CD4-positive, alpha-beta T cell treated with Interleukin-4 for 1 hour (primary cell): ENCODE data around the gene ABCA10.

Source experiments
- DNase-seq, 2 donors: peaks; one replicate each; pipeline ENCODE4 v3.0.0-alpha.2; 2020 to 2022

The ABCA10 gene

GRCh38 chr17:69164206-69164605, 64.4 kb downstream of the ABCA10 start:
- DNase-seq, result no peak

GRCh38 chr17:69159418-69159817, 69.2 kb downstream of the ABCA10 start:
- DNase-seq, result no peak

DNA sequence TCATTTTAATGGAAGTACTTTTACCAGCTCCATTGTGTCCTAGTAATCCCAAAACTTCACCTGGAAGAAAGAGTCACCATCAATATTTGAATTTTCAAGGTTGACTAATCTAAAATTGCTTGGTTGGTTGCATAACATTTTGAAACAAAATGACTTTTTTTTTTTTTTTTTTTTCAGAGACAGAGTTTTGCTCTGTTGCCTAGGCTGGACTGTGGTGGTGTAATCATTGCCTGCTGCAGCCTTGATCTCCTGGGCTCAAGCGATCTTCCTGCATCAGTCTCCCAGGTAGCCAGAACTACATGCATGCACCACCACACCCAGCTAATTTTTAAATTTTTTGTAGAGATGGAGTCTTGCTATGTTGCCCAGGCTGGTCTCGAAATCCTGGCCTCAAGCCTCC, 74.4 kb downstream of the ABCA10 start:
- DNase-seq, result no peak

- DNase-seq, result no peak
These were observed 78.3 kb downstream of the ABCA10 start for GRCh38 chr17:69150333-69150732.

GRCh38 chr17:69147460-69147859, 81.2 kb downstream of the ABCA10 start:
- no peak for DNase-seq

DNA sequence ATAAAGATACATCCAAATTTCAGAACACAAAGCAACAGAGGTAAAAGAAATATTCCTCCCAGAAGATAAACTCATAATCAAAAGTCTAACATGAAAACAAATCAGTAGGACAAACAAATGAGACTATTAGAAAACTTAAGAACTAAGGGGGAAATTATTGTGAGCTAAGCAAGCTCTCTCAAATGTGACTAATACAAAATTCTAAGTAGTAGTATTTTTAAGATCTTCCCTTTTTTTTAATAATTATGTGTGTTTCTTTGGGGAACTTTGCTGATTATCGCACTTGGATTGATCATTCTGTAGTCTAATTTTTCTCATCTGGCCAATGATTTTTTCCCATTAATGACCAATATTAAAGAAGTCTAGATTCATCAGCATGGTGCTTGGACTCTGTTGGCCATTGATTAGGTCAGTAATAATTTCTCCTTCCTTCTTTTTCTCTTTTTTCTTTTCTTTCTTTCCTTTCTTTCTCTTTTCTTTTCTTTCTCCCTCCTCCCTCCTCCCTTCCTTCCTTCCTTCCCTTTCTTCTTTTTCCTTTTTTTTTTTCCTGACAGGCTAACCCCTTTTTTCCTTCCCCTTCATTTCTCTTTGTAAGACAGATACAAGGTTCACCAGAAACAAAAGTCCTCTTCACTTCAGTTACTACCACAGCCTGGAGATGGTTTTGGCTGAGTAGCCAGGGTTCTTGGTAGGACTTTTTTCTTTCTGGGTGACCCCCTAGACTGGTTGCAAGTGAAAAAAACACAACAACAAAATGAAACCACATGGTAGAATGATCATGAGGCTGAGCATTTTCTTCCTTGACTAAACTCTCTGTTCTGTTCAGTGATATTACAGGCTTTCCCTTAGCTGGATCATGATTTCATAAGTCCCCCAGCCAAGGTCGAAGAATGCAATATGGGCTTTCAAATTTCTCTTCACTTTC, 84.0 kb downstream of the ABCA10 start:
- DNase-seq, result no peak

- DNase-seq, result no peak
These were observed 84.9 kb downstream of the ABCA10 start for GRCh38 chr17:69143683-69144231.

GRCh38 chr17:69143151-69143550, 85.5 kb downstream of the ABCA10 start:
- no peak for DNase-seq

GRCh38 chr17:69142175-69142802, 86.3 kb downstream of the ABCA10 start:
- no peak for DNase-seq

DNA sequence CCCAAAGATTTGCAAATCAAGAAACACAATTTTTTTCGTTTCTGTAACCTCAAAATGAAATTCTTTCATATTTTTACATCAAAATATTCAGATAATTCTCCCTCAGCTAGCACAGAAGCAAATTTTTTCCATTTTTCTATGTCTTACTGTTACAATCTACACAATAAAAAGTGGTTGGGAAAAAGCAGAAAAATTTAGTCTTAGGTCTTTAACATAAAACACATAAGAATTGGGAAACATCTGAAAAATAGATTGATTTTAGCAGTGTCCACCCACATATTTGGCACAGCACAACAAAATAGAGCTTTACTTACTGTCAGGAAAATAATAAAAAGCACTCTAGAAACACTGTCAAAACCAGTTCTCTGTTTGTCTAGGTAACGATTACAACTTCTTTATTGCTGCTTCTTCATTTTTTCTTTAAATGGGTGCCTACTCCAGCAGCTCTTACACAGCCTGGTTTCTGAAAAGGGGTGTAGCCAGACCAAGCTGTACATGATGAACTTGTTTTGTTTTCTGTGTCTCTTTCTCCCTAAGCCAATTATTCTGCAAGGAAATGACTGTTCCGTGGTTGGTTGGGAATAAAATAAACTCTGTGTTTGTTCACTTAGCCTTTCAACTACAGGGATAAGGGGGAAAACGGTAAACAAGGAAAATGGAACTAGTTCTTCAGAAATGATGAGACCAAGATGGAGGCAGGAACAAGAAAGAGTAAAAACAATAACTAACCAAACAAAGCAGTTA, 87.0 kb downstream of the ABCA10 start, which contains the start of gene ABCA6:
Gene ABCA6 (minus strand): TSS at position 465 of the 744 bp plus-strand sequence. CDS start 1,192 bp downstream, outside the sequence.
- no peak for DNase-seq

GRCh38 chr17:69134112-69134511, 94.5 kb downstream of the ABCA10 start:
- no peak for DNase-seq

DNA sequence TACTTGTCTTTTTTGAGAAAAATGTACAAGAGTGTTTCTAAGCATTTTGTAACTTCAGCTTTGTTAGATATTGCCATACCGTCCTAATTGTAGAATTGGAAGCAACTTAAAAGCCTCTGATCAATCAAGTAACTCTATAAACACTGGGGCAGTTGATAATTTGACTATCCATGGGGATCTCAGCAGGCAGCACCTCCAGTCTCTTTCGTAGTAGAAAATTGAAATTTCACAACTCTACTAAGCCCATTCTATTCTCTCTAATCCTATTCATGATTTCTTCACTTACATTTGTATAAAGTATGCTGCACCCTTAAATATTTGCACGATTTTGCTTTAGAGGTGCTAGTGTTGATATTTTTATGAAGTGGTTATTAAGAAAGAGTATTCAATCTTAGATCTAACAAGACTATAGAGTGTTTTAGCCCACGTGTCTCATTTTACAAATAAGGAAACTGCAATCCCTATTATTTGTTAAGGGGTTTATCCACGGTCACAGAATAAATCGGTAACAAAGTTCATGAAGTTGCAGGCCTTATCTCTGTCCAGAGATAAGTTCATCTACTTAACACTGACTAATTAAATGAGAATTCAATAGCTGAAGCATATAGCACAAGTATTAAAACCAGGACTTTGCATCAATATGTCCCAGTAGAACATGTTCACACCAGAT, 97.9 kb downstream of the ABCA10 start:
- no peak for DNase-seq

GRCh38 chr17:69123626-69124025, 105.0 kb downstream of the ABCA10 start:
- DNase-seq, result no peak

DNA sequence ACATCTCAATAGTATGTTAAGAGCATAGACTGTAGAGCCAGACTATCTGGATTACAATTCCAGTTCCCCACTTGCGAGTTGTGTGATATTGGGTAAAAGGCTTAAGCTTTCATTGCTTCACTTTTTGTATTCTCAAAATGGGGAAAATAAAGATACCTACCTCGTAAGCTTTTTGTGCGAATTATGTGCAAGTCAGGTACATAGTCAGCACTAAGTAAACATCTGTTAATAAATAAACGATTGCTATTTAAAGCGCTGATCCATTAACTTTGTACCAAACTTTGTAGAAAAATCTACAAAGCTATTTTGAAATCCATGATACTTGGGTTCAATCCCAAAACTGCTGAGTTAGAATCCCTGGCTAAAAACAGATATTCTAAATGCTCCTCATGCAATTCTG, 106.6 kb downstream of the ABCA10 start:
- no peak for DNase-seq

DNA sequence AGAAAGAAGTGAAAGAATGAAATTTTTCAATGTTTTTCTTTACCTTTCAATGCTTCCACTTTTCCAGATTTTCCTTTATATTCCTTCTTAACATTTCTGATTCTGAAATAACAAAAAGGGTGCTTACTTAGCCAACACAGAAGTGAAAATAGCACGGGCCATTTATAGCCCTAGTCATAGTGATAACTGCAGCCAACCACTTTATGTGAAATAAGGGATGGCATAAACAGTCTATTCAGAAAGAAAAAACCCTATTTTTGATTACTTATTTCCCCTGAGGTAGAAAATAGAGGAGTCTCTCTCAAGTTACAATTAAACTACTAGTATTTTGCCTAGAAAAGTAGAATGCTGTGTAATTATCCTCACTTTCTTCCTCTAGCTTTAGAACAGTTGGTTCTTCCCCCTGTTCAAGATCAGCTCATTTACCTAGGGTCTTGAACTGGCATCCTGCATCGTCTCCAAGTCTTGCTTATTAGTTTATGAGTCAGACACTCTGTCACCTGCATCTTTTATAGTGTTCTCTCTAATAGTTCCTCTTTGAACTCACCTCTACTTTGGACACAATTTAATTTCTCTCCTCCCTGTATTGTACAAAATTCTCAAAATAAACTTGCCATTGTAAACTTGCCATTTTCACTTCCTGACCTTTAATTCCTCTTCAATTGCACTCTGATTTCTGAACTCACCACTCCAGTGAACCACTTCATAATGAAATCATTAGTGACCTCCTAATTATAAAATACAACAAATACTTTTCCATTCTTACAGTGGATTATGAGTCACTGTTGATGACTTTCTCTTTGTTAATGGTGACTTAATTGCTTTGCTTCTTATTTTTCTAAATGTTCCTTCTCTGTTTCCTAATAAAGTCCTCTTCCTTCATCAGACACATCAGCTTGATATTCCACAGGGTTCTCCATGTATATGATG, 110.5 kb downstream of the ABCA10 start:
- DNase-seq, result no peak

GRCh38 chr17:69111794-69112193, 116.8 kb downstream of the ABCA10 start:
- DNase-seq, result no peak

DNA sequence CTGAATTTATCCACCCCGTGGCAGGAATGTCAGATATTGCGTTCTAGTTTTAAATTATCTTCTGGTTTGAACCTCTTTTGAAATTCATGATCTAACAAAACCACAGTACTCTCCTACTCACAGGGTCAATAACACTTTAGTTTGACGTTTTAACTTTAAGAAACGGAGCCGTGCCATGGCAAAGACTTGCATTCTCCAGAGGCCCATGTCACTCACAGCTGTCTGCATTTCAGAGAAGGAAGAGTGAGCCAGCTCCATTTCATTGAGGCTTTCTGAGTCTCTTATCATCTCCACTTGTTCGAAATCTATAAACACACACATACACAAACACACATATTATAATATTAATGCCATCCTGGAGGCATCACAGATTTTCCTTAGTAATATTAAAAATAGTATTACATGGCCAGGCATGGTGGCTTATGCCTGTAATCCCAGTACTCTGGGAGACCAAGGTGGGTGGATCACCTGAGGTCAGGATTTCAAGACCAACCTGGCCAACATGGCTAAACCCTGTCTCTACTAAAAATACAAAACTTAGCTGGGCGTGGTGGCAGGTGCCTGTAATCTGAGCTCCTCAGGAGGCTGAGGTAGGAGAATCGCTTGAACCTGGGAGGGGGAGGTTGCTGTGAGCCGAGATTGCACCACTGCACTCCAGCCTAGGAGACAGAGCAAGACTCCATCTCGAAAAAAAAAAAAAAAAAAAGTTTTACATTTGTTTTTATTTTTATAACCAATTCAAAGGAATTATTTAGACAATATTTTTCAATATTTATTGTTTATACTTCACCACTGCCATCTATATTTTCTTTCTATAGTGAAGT, 122.5 kb downstream of the ABCA10 start:
- no peak for DNase-seq

DNA sequence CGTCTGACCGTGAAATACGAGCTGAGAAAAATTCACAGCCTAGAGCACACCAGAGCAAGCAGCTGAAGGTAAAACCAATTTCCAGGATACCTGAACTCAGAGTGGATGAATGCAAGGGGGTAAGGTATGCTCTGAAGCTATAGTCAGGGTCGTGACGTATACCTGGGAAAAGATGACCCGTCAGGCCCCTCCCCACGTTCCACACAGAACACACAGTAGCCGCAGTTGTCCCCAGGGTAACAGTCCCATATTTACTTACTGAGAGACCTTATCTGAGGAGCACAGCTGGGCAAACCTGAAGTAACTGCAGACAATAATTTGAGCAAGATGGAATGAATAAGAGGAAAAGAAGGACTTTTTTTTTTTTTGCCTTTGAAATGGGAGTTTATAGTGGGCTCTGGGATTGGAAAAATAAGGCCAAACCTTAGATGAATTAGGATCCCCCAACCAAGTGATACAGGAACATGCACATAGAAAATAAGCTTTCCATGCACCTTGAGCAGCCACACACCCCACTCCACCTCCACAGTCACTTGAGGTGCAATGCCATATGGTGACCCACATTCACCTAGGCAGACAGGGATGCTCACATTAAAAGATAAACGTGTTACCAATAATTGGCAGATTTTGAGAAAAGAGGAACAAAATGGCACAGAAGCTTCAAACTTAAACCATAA, 124.9 kb downstream of the ABCA10 start:
- no peak for DNase-seq

DNA sequence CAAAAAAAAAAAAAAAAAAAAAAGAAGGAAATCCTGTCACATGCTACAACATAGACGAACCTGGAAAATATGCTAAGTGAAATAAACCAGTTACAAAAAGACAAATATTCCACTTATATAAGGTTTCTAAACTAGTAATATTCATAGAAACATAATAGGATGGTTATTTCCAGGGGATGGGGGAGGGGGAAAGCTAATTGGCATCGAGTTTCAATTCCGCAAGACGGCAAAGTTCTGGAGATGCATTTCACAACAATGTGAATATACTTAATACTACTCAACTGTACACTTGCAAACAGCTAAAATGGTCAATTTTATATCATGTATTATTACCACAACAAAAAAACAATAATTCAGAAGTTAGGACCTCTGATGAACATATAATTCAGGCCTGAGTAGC, 130.0 kb downstream of the ABCA10 start:
- no peak for DNase-seq
